GM12801 (cell line): ENCODE data around the gene MAGEA4.

ENCODE experiments used
- TF ChIP-seq, protein P1 (sequence below): IDR thresholded peaks from one replicate; pipeline ENCODE4 v1.5.1; 2011; ENCODE audit warnings: control low read depth; ENCODE audit not compliant: insufficient read length; ENCODE audit errors: extremely low read depth

Gene MAGEA4

DNA sequence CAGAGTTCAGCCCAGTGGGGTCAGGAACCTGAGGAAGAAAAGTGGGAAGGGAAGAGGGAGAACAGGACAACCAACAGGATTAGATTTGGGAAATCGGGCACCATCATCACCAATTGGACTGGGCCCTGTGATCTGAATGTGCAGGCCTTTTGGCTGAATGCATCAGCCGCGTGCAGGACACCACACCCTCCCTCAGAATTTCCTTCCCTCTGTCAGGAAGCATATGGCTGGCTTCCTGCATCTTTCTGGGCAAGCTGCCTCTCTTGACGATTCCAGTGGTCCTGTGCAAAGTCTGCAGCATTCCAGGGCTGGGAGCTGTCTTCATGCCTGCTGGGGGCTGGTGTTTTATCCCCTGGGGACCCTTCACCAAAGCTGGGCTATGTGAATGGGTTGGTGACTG, 16.4 kb downstream of the MAGEA4 start:
- TF ChIP-seq, protein P1, sequence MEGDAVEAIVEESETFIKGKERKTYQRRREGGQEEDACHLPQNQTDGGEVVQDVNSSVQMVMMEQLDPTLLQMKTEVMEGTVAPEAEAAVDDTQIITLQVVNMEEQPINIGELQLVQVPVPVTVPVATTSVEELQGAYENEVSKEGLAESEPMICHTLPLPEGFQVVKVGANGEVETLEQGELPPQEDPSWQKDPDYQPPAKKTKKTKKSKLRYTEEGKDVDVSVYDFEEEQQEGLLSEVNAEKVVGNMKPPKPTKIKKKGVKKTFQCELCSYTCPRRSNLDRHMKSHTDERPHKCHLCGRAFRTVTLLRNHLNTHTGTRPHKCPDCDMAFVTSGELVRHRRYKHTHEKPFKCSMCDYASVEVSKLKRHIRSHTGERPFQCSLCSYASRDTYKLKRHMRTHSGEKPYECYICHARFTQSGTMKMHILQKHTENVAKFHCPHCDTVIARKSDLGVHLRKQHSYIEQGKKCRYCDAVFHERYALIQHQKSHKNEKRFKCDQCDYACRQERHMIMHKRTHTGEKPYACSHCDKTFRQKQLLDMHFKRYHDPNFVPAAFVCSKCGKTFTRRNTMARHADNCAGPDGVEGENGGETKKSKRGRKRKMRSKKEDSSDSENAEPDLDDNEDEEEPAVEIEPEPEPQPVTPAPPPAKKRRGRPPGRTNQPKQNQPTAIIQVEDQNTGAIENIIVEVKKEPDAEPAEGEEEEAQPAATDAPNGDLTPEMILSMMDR = no peak

DNA sequence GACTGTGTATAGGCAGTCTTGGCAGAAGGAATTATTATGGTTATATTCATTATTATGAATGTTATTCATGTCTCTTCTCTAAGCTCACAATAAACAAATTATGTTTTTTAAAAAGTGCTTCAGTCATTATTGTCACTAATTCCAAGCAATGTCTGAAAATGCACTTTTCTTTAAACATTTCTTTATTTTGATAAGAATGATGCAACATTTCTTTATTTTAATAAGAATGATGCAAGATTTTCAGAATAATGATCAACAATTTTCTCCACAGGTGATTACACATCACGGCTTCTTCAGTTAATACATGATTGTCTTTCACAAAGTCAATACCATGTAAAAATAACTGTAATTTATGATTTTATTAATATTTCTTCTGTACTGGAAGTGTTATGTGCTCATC, 22.7 kb downstream of the MAGEA4 start:
- TF ChIP-seq, protein P1 = no peak

DNA sequence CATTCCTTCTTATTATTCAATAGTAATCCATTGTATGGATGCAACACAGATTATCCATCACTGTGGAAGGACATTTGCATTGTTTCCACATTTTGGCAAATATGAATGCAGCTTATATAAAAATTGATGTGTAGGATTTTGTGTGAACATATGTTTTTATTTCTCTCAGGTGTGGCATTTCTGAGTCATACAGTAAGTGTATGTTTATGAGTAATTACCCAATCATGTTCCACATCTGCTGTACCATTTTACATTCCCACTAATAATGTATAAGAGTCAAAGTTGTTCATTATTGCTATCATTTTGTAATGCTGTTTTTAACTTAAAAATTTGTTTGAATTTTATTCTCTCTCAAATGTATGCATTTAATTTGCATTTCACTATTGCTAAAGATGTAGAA, 25.5 kb downstream of the MAGEA4 start:
- TF ChIP-seq, protein P1 = no peak

DNA sequence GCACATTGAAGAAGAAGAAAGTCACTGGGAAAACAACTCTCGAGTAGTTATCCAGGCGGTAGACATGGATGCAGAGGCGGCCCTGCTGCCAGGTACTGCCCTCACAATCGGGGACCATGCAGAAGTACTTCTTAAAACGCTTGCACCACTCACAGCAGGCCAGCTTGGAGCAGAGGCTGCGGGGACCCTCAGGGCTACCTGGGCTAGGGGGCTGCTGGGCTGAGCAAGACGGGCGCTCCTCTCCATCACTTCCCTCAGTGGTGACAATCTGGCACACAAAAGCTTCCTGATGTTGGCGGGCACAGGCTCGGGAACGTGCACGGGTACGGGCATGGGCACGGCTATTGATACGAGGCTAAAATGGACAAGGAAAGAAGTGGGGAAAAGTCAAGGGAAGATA, 42.0 kb downstream of the MAGEA4 start:
- TF ChIP-seq, protein P1 = no peak

DNA sequence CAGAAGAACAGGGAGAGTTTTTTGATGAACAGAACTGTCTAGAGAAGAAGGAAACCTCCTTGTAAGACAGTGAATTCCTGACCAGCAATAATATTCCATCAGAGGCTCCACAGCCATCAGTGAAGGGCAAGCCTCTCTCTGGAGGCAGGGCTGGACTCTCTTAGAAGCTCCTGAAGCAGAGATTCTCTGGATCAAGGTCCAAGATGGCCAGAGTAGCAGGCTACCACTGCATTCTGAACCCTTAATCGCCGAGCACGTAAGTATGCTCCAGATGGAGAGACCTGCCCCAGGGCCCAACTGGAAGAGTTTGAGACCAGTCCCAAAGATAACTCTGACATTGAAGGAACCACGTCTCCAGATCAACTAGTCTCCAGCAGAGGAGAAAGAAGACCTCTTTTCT, 45.4 kb downstream of the MAGEA4 start:
- TF ChIP-seq, protein P1 = no peak

DNA sequence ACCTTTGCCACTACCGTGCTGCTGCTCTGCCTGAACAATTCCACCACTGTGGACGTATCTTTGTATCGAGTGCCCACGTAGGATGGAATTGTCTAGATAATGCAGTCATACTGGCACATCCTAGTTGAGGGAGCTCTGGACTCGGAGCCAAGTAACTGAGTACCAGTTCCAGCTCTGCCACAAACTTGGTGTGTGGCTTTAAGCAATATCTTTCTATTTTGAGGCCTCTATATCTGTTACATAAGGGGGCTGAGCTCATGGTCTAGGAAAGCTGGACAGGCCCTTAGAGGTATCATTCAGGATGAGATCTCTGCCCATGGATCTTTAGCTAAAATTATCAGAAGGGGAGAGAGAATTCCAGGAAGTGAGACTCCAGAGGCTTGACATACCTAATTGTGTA, 49.3 kb downstream of the MAGEA4 start:
- TF ChIP-seq, protein P1 = no peak

DNA sequence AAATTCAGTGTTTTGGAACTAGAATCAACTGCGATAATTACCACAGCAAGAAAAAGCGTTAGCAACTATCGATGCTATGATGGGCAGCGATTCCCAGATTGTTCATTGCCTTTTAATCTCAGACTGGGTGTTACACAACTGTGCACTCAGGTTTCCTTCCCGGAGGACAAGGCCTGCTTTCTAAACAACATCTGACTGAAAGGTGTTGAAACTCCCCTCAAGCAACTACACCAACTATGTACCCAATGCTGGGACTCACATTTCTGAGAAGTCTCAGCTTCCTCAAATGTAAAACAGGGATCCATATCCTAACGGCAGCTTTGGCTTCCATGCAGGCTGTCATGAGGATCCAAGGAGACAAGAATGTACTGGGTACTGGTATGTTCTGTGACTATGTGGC, 53.5 kb downstream of the MAGEA4 start:
- TF ChIP-seq, protein P1 = no peak

DNA sequence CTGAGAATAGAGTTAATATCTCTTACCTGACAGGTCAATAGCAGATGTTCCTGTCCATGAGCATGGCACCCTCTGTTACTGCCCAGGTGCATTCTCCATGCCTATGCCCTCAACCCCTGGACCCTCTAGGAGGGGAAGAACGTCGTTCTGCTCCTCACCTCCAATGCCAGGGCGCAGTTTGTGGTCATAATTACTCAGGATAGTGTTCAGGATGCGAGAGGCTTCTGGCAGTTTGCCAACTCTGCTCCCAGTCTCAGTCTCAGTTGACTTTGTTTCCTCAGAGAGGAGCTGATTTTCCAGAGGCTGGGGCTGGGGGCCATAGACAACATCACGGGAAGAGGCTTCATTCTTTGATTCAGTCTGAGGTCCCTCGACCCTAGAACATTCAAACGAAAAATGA, 57.3 kb downstream of the MAGEA4 start:
- TF ChIP-seq, protein P1 = no peak
